ELR (cell line): ENCODE data around the gene ANKRD33B.

Source experiments
- DNase-seq: peaks from one replicate; pipeline ENCODE4 v3.0.0-alpha.2; 2015; ENCODE audit warnings: low read depth

Gene ANKRD33B

DNA sequence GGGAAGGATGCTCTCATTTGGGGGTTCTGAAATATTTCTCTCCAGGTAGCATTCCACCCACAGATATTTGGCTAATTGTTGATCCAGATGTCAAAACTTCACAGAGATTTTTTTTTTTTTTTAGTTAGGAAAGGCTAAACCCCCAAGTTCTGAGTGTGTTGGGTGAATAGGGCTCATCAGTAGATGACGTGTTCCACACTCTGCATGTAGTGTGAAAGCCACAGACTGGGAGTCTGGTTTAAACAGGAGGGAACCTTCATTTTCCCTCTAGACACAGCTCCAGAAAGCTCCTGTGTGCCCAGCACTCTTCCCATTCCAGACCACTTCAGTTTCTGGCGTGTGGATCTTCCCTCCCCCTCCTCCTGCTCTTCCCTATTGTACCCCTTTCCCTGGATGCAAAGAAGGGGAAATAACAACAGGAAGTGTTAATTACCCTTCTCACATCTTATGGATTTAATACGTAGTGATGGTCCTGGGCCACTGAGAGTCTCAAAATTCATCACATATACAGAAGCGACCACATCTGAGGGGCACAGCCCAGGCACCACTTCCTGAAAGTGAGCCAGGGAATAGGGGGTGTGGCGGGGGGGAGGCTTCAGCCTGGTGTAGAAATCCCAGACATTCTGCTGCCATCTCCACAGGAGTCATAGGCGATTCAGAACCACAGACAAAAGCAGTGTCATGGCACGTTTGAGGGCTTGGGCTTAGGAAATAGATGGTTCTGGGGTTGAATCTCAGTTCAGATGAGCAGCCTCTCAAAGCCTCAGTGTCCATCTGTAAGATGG is 132.1 kb downstream of the ANKRD33B start:
- peak; percentile 74 for DNase-seq

DNA sequence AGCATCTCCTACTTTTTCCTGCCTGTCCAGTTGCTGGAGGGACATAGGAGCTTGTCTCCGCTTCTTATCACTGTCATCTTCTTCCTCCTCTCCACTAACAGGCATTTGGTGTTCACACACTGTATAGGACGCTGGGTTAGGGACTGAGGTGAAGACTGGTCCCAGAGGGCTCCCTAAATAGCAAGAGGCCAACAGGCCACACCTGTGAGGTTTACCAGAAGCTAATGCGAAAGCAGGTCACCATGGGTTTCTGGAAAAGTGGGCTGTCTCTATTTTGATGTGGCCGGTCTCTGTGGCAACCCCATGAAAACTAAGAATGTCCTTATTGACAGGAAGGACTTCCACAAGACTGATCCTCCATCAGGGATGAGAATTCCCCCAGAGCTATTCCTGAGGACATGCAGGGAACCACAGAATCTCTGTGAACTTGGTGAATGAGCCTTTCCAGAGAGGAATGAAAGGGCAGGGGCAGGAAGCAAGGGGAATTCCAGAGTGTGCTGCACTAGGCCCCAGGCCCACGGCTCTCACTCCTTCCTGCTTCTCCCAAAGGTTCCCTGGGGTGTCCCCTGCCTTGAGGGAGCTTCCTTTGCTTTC is 135.5 kb downstream of the ANKRD33B start:
- DNase-seq = no peak

DNA sequence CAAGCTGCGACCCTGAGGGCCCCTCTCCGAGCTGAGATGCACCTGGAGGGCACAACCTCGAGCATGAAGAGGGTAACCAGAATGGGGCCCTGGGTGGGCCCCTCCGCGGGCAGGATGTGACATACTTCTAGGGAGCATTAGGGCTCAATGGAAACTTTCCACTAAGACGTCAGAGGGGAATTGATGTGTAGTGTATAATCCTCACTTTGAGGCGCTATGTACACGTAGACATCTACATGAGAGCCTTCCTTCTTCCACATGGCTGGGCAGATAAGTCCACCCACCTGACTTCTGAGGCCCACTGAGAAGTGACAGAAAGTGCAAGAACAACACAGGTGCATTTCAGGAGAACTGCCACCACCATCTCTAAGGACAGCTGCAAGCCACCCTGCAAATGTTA is 136.1 kb downstream of the ANKRD33B start:
- no peak for DNase-seq

DNA sequence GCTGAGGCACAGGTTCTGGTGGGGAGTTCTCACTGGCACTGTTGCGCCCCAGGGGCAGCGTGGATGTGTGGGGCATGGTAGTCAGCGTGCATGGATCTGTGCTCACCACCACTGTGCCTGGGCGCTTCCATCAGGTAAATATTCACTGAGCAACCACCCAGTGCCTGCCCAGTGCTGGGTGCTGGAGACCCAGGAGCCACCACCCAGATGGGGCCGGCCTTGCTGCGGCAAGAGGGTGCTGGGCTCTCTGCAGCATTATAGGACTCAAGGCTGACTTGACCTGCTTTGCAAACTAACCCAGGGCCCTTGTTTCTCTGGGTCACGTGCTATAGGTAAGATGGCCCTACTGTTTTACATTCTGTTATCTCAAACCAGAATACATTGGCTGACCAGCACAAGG is 136.6 kb downstream of the ANKRD33B start:
- no peak for DNase-seq

DNA sequence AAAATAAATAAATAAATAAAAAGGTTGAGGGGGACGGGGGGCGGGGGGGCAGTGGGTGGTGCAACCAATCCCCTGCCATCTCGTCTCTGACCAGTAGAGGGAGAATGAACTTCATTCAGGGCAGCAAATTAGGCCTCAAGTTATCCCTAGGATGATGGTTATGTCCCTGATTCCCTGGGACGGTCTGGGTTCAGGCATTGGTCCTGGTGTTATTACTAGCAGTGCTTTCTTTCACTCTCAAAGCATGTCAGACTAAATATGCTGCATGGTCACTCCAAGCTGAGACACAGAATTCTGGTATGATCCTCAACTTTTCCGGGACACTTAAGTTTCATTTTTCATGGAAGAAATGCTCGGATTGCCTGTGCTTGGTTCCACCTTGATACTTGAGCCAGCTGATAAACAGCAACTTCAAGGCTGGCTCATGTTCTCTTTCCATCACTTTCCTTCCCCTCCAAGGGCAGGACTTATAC is 137.7 kb downstream of the ANKRD33B start:
- DNase-seq = peak; percentile 82

DNA sequence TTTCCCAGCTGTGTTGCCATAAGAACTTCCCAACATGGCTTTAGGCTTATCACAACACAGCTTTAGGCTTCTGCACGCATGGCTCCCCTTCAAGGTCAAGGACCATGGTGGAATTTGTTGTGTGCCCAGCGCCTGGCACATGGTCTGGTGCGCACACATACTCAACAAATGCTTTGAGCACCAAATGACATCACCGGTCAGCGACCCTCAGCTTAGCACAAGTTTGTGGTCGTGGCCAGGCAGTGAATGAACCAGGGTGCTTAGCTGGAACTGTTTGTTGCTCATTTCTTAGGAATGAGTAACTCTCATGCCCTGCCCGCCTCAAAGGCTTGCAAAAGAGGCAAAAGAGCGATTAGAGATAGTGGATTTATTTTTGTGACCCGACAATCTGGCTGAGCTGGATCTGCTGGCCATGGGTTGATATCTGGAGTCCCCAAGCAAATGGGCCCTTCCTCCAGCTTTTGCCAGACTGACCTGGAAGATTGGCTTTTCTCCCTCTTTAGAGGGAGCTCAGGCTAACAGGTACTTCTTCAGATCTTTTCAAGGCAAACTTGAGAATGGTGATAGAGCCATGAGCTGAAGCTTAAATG is 138.3 kb downstream of the ANKRD33B start:
- peak; percentile 98 for DNase-seq

DNA sequence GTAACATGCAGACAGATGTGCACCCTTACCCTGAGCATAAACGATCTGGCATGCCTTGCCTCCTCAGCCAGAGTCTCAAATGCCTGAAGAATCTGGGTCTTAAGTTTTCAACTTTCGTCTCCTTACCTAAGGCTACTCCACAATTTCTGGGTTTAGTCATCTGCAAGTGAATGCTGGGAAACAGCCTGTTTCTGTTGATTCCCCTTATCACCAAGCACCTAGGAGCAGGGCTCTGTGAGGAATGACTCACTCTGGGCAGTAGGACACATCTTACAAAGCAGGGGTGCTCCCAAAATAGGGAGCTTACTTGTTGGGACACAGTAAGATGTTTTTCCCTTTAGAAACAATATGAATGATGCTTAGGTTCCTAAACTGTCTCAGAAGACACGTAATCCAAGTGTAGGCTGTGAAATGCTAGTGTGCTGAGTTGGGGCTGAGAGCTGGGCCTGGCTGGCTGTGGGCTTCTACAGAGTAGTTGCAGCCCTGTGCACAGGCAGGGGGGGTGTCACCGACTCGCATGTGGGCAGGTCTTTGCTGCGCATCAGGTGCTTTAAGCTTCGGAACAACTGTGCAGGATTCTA is 139.1 kb downstream of the ANKRD33B start:
- DNase-seq = peak; percentile 76

DNA sequence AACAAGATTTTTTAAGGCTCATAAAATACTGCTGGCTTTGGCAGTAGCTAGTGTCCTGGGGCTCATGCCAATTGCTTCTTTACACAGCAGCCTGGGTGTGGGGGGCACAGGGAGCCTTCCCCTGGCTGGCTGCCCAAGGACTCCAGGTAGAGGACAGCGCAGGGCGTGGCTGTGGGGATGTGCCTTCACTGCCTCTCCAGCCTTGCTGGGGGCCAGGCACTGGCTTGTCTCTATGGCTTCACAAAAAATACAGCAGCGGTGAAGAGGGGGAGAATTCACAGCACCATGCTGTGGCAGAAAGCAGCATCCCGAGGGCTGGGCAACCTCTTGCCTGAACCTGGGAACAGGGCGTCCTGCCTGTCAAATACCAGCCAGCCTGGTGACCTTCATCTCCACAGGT is 139.8 kb downstream of the ANKRD33B start:
- DNase-seq = no peak

DNA sequence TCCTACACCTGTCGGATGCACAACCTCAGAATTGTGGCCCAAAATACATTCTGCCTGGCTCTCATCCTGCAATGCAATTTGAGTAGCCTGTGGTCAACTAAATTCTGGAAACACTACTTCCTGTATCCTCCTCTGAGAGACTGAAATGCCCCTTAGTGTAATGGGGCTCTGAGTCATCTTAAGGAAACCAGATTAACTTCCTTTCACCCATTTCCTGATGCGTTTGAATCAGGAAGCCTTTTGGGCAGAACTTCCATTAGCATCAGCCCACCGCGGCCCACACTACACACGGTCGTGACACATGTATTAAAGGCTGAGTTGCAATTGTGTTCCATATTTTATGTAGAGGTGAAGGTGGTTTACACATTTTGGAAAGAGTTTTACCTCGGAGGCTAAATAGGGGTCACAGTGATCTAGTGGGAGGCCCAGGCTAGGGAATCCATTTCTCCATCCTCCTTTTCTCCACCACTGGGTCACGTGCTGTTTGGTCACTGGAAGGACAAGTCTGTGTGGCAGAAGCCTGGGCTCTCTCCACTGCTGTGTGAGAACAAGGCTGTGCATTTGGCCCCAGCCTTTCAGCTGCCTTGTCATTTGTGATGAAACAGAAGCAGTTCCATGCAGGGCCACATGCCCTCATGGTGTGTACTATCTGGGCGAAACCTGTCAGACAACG is 141.2 kb downstream of the ANKRD33B start:
- peak; percentile 94 for DNase-seq

DNA sequence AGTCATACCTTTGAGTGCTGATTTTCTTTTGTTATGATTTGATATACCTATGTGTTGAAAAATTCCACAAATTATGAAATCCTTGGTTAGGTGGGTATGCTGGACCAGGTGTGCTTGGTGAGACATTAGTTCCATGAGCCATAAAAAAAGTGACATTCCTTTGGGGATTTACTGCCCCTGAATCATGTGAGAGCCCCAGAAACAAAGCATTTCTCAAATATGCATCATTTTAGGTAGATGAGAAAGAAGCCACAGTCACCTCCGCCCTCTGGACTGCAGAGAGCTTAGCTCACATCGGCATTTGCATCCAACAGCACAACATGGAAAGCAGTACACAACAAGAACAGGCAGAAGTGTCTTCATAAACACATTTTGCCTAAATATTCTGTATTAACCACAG is 141.9 kb downstream of the ANKRD33B start:
- DNase-seq = peak; percentile 87

DNA sequence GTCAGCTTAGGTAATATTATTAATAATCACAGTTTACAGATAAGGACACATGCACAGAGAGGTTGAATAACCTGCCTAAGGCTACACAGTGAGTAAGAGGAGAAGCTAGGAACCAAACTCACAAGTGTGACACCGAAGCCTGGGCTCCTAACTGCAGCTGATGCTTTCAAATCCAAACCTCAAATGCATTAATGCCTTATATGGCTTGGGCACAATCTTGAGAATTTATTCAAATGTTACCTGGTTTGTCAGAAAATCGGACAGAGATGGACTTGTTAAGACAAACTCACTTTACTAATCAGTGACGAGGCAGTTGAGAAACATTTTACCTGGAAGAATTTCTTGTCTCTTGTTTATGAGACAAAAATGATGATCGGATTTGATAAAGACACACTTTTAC is 142.5 kb downstream of the ANKRD33B start:
- no peak for DNase-seq
